T-cell (primary cell): ENCODE measurements around the gene SLC39A12. TPM values are rescaled to one million over a fixed set of nuclear protein-coding genes. Genes with fewer than 3 reads are reported as not detected.
A peak's percentile ranks its signal among the peaks of the same experiment; 100 is the strongest.

Experiments used
- ATAC-seq, 4 experiments: fragments of 200-7000 bp in 3 of 4; fragments of 150-1000 bp in 1 of 4; cut with Tn5 transposase; replicated peaks in 1 of 4; 1 replicate in 3 of 4; 2 replicates in 1 of 4; pipeline ENCODE4 v1.10.0; 2021; ENCODE audit warnings: moderate library complexity in 3 of 4, mild to moderate bottlenecking in 2 of 4, moderate number of reproducible peaks in 1 of 4
- CTCF ChIA-PET, 2 donors: fragments of 300-600 bp; sonication (Branson Sonifier 250); formaldehyde crosslinking; loops; one replicate each; lab custom pipeline; 2022; ENCODE audit warnings: antibody characterized with exemption in 2 of 2; lab: Charles Lee
- POLR2A ChIA-PET, 2 donors: fragments of 300-600 bp; sonication (Branson Sonifier 250); formaldehyde crosslinking; loops; one replicate each; lab custom pipeline; 2022; ENCODE audit warnings: antibody characterized with exemption in 2 of 2; lab: Charles Lee
- DNase-seq, 35 experiments: peaks; one replicate each; pipeline versions ENCODE4 v3.0.0 to v3.0.0-alpha.2; 2013 to 2023
- H3K27ac ChIP-seq: one replicate; pipeline ENCODE4 v1.5.1; 2013; ENCODE audit warnings: low read length
- H3K27me3 ChIP-seq, 2 experiments: replicated peaks in 1 of 2; 1 replicate in 1 of 2; 2 replicates in 1 of 2; pipeline versions ENCODE4 v1.6.1 to v1.7.0; 2013; ENCODE audit warnings: low read length in 1 of 2, mixed read lengths in 1 of 2; ENCODE audit not compliant: control insufficient read depth in 2 of 2, insufficient read depth in 2 of 2; ENCODE audit errors: extremely low read depth in 1 of 2
- H3K36me3 ChIP-seq, 2 donors: 1 replicate in 1 of 2; 2 replicates in 1 of 2; pipeline versions ENCODE4 v1.6.1 to v1.7.0; 2013; ENCODE audit warnings: low read length in 1 of 2; ENCODE audit not compliant: control insufficient read depth in 2 of 2, insufficient read depth in 1 of 2; ENCODE audit errors: extremely low read depth in 1 of 2
- H3K4me1 ChIP-seq, 2 experiments: 1 replicate in 1 of 2; 2 replicates in 1 of 2; pipeline versions ENCODE4 v1.6.1 to v1.7.0; 2013; ENCODE audit warnings: low read length in 2 of 2, mixed read lengths in 1 of 2; ENCODE audit not compliant: insufficient read depth in 2 of 2, control insufficient read depth in 1 of 2; ENCODE audit errors: extremely low read depth in 1 of 2
- H3K4me3 ChIP-seq, 2 donors: 1 replicate in 1 of 2; 2 replicates in 1 of 2; pipeline versions ENCODE4 v1.5.1 to v1.7.0; 2013; ENCODE audit warnings: mild to moderate bottlenecking in 2 of 2, low read length in 1 of 2, moderate library complexity in 1 of 2; ENCODE audit not compliant: control insufficient read depth in 1 of 2; ENCODE audit errors: extremely low read depth in 1 of 2
- H3K9me3 ChIP-seq: 2 replicates; pipeline ENCODE4 v1.7.0; 2013
- H3K27ac Mint-ChIP-seq, 2 donors: one replicate each; pipeline ENCODE4 v1.8.0; 2020 to 2021; ENCODE audit warnings: mild to moderate bottlenecking in 2 of 2, mixed read lengths in 2 of 2
- H3K27me3 Mint-ChIP-seq, 2 donors: one replicate each; pipeline ENCODE4 v1.8.0; 2021 to 2022; ENCODE audit warnings: mixed read lengths in 2 of 2
- H3K36me3 Mint-ChIP-seq: one replicate; pipeline ENCODE4 v1.8.0; 2021; ENCODE audit warnings: mixed read lengths
- H3K4me1 Mint-ChIP-seq, 3 donors: one replicate each; pipeline ENCODE4 v1.8.0; 2020 to 2022; ENCODE audit warnings: mixed read lengths in 3 of 3, mild to moderate bottlenecking in 1 of 3
- H3K4me3 Mint-ChIP-seq, 3 donors: one replicate each; pipeline ENCODE4 v1.8.0; 2020 to 2022; ENCODE audit warnings: mild to moderate bottlenecking in 3 of 3, mixed read lengths in 3 of 3, moderate library complexity in 3 of 3
- H3K9me3 Mint-ChIP-seq, 3 donors: one replicate each; pipeline ENCODE4 v1.8.0; 2020 to 2022; ENCODE audit warnings: mixed read lengths in 3 of 3
- WGBS: methylation state at CpG from one replicate; pipeline ENCODE4 v1.1.5; 2013; ENCODE audit warnings: missing lambda C conversion rate; ENCODE audit not compliant: insufficient coverage; 5-methylcytosine and 5-hydroxymethylcytosine counted together
- total RNA-seq, 35 experiments: library from RNA in 6 of 35; stranded (reverse) in 6 of 35; fragments of 120-200 nt in 1 of 35; gene quantifications; one replicate each; pipeline versions ENCODE4 v1.2.1 to v1.2.4 and lab custom pipeline; 2013 to 2026

SLC39A12 gene
- total RNA-seq: not detected
- not detected for total RNA-seq (2013)
- total RNA-seq (lab: John Stamatoyannopoulos, UW): 0 to 0.05 (median 0) reads per million in 29 experiments

DNA sequence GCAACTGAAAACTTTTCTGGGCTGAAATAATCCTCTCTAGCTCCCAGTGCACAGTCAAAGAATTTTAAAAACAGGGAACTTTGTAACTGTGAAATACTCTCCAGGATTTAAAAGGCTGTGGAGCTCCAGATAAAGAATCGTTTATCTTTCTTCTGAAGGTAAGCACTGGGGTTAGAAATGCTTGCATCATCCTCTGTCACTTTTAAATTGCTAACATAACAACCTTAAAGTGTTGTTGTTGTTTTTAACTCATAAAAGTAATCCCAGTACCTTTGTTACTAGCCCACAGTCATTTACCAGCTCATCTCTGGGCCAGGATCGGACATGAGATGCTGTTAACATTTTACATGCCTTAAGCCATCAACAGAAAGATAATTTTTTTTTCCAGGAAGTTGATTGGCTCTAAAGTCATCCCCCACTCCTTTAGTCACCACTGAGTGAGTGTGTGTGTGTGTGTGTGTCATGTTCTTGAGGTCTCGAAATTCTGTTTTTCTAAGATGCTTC is at the start of gene SLC39A12:
Gene SLC39A12, plus strand, starts transcription at position 51 of the 504 bp plus-strand sequence. CDS start 1,359 bp downstream, outside the sequence.
- H3K4me1 ChIP-seq: no peaks in the 10 kb centered on the region
- peaks cover 0 to 3% (median 0%) of the 10 kb centered on the region in 3 donors for H3K9me3 Mint-ChIP-seq
- no peaks in the 10 kb centered on the region for H3K27me3 ChIP-seq
- ChIA-PET CTCF (no interaction called here), POLR2A (no interaction called here)
- H3K9me3 ChIP-seq: no peaks in the 10 kb centered on the region
- ATAC-seq (no peak), DNase-seq (no peak)
- no CpG with 5 or more reads among the region's 3 CpGs for WGBS
- H3K36me3 ChIP-seq: no peaks in the 10 kb centered on the region
- no peak within 1 kb of the TSS for H3K27ac Mint-ChIP-seq
- H3K27ac ChIP-seq: no peak within 1 kb of the TSS
- H3K4me1 Mint-ChIP-seq: no peaks in the 10 kb centered on the region
- no peaks in the 10 kb centered on the region for H3K36me3 Mint-ChIP-seq
- H3K27me3 Mint-ChIP-seq: peaks cover 3 to 7% of the 10 kb centered on the region in 2 donors
- no peak within 1 kb of the TSS for H3K4me3 Mint-ChIP-seq
- H3K4me3 ChIP-seq: no peak within 1 kb of the TSS

DNA sequence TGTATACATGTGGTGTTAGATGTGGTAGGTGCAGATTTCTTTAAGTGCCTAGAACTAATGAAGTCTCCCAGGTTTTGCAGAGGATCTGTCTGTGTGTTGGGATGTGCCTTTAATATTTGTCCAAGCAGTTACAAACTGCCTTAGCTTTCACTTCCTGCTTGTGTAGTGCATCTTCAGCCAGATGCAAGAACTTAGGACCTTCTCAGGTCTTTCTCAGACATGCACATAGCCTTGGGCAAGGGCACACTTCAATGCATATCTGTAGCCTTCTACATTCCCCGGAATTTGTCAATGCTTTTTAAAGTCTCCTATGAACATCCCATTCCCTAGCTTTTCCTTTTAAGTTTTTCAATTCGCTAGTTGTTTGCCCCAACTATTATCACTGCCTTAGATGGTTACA is 47.2 kb upstream of the SLC39A12 start:
- Mint-ChIP-seq H3K9me3 (peaks cover 0 to 6% (median 2%) of the 10 kb centered on the region in 3 donors), H3K27me3 (peaks cover 3 to 6% of the 10 kb centered on the region in 2 donors), H3K27ac (no peak overlapping the region), H3K4me3 (no peak overlapping the region), H3K36me3 (no peaks in the 10 kb centered on the region), H3K4me1 (no peaks in the 10 kb centered on the region)
- DNase-seq (no peak), ATAC-seq (no peak)
- CTCF ChIA-PET: no interaction called here
- no peaks in the 10 kb centered on the region for H3K9me3 ChIP-seq
- H3K4me1 ChIP-seq: no peaks in the 10 kb centered on the region
- no peaks in the 10 kb centered on the region for H3K27me3 ChIP-seq
- H3K36me3 ChIP-seq: no peaks in the 10 kb centered on the region
- no peak overlapping the region for H3K27ac ChIP-seq
- POLR2A ChIA-PET: no interaction called here
- no CpG with 5 or more reads among the region's 2 CpGs for WGBS
- no peak overlapping the region for H3K4me3 ChIP-seq

DNA sequence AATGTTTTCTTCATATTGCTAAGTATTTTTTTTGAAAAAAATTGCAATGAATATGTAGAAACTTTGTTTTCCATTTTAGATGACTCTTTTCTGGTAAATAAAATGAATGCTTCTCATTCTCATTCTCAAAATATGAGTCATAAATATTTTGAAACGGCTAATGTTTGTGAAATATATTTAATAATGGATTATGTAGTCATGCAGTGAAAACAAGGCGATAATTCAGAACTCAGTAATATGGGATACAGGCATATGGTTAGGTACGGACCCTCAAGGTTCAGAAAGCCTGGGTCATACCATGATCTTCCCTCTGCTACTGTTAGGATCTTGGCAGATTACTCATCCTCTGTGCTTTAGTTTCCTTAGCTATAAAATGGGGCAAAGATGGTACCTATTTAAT is 46.2 kb upstream of the SLC39A12 start:
- Histone ChIP-seq H3K4me1 (no peaks in the 10 kb centered on the region), H3K27me3 (no peaks in the 10 kb centered on the region), H3K4me3 (no peak overlapping the region), H3K36me3 (no peaks in the 10 kb centered on the region), H3K27ac (no peak overlapping the region), H3K9me3 (no peaks in the 10 kb centered on the region)
- Mint-ChIP-seq H3K27ac (no peak overlapping the region), H3K4me1 (no peaks in the 10 kb centered on the region), H3K36me3 (no peaks in the 10 kb centered on the region), H3K9me3 (peaks cover 0 to 6% (median 2%) of the 10 kb centered on the region in 3 donors), H3K4me3 (no peak overlapping the region), H3K27me3 (peaks cover 3 to 6% of the 10 kb centered on the region in 2 donors)
- DNase-seq (no peak), ATAC-seq (no peak)
- ChIA-PET CTCF (no interaction called here), POLR2A (no interaction called here)
- WGBS: no CpG with 5 or more reads among the region's 3 CpGs

DNA sequence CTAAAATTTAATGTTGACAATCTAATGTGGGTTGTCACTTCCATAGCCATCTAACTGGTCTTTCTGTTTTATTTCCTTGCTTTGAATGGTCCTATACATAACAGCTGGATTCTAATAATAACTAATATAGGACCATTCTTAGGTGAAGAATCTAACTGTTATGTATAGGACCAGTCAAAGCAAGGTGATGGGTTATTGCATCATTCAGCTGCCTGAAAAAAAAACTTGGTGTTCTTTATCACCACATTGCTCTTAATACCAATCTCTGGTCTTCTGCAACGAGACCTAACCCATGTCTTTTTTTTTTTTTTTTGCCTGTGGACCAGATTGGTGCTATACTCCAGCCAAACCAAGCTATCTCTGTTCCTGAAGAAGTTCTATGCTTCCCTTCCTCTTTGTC is 45.7 kb upstream of the SLC39A12 start:
- H3K4me1 Mint-ChIP-seq: no peaks in the 10 kb centered on the region
- no peak for ATAC-seq
- Histone ChIP-seq H3K27ac (no peak overlapping the region), H3K4me1 (no peaks in the 10 kb centered on the region), H3K9me3 (no peaks in the 10 kb centered on the region), H3K36me3 (no peaks in the 10 kb centered on the region), H3K27me3 (no peaks in the 10 kb centered on the region), H3K4me3 (no peak overlapping the region)
- no peak for DNase-seq
- no peaks in the 10 kb centered on the region for H3K36me3 Mint-ChIP-seq
- peaks cover 0 to 6% (median 2%) of the 10 kb centered on the region in 3 donors for H3K9me3 Mint-ChIP-seq
- H3K27me3 Mint-ChIP-seq: peaks cover 3 to 6% of the 10 kb centered on the region in 2 donors
- 56% methylated on average over 1 of the region's 1 CpG for WGBS
- CTCF ChIA-PET: interaction anchor here in 1 of 2 donors (0.6 kb wide), 1 partner anchor 44 kb away, joined by 3 read pairs; no protein-coding TSS in a partner anchor
- no peak overlapping the region for H3K27ac Mint-ChIP-seq
- no peak overlapping the region for H3K4me3 Mint-ChIP-seq
- POLR2A ChIA-PET: no interaction called here

DNA sequence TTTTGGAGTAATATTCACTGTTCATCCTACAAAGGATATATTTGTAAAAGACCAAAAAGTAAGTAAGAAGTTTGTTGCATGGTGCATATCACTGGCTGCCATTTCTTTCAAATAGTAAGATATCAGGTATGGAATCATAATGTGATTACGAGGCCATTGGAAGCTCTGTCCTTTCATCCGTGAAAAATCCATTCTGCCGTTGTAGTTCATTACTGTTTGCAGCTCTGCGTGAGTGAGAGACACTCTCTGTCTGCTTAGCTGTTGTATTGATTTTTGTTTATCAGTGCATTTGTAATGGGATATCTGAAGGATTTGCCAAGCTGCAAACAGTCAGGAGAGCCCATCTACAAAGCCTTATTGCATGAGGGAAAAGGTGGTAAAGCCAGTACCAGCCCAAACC is 44.1 kb upstream of the SLC39A12 start:
- H3K9me3 ChIP-seq: no peaks in the 10 kb centered on the region
- Mint-ChIP-seq H3K27ac (no peak overlapping the region), H3K36me3 (no peaks in the 10 kb centered on the region), H3K27me3 (peaks cover 6 to 9% of the 10 kb centered on the region in 2 donors), H3K9me3 (peaks cover 0 to 9% (median 4%) of the 10 kb centered on the region in 3 donors), H3K4me3 (no peak overlapping the region), H3K4me1 (no peaks in the 10 kb centered on the region)
- no peaks in the 10 kb centered on the region for H3K27me3 ChIP-seq
- no peak for DNase-seq
- H3K27ac ChIP-seq: no peak overlapping the region
- ATAC-seq: no peak
- H3K4me3 ChIP-seq: no peak overlapping the region
- WGBS: 92% methylated on average over 4 of the region's 4 CpGs
- H3K4me1 ChIP-seq: no peaks in the 10 kb centered on the region
- CTCF ChIA-PET: no interaction called here
- no peaks in the 10 kb centered on the region for H3K36me3 ChIP-seq
- POLR2A ChIA-PET: interaction anchor here in 1 of 2 donors (0.8 kb wide), 1 partner anchor 9 kb away, joined by 3 read pairs; no protein-coding TSS in a partner anchor

DNA sequence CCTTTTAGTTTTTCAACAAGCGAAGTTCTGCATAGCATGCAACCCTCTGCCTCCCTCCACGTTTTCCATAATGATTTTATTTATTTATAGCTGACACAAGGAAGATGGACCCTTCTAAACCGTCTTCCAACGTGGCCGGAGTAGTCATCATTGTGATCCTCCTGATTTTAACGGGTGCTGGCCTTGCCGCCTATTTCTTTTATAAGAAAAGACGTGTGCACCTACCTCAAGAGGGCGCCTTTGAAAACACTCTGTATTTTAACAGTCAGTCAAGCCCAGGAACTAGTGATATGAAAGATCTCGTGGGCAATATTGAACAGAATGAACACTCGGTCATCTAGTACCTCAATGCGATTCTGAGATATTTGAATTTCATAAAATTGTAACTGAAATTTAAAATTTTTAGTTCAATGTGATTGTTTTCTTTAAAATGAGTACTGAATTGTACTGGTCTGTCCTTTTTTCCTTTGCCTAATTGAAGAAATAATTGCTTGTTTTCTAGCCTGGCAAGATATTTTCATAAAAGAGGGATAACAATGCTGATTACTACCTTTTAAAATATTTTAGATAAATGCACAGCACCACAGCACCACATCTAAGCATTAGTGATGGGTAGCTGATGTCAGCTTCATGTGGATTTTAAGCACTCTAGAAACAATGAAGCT is 41.5 kb upstream of the SLC39A12 start:
- no peaks in the 10 kb centered on the region for H3K36me3 Mint-ChIP-seq
- H3K9me3 Mint-ChIP-seq: peaks cover 3 to 5% (median 4%) of the 10 kb centered on the region in 3 donors
- no peak overlapping the region for H3K27ac Mint-ChIP-seq
- Histone ChIP-seq H3K9me3 (no peaks in the 10 kb centered on the region), H3K27me3 (no peaks in the 10 kb centered on the region), H3K27ac (no peak overlapping the region), H3K4me3 (no peak overlapping the region), H3K4me1 (no peaks in the 10 kb centered on the region), H3K36me3 (no peaks in the 10 kb centered on the region)
- DNase-seq: peak in 1 of 35 experiments; percentile 8
- no peak overlapping the region for H3K4me3 Mint-ChIP-seq
- CTCF ChIA-PET: no interaction called here
- H3K4me1 Mint-ChIP-seq: no peaks in the 10 kb centered on the region
- POLR2A ChIA-PET: no interaction called here
- peaks cover 9 to 13% of the 10 kb centered on the region in 2 donors for H3K27me3 Mint-ChIP-seq
- 13% methylated on average over 6 of the region's 12 CpGs for WGBS
- no peak for ATAC-seq
